C4-2B (cell line): ENCODE results near the gene LAMA2.

Experiments used
- ZFX ChIP-seq: fragments of 450-650 bp; IDR thresholded peaks from 2 replicates; pipeline ENCODE4 v1.6.1; 2017
- TF ChIP-seq, protein P1 (sequence below): fragments of 450-650 bp; conservative IDR thresholded peaks from 2 replicates; pipeline ENCODE4 v1.5.1; 2017; ENCODE audit warnings: mild to moderate bottlenecking

GRCh38 chr6:129235167-129236000 is 352.4 kb downstream of the LAMA2 start:
- TF ChIP-seq, protein P1, sequence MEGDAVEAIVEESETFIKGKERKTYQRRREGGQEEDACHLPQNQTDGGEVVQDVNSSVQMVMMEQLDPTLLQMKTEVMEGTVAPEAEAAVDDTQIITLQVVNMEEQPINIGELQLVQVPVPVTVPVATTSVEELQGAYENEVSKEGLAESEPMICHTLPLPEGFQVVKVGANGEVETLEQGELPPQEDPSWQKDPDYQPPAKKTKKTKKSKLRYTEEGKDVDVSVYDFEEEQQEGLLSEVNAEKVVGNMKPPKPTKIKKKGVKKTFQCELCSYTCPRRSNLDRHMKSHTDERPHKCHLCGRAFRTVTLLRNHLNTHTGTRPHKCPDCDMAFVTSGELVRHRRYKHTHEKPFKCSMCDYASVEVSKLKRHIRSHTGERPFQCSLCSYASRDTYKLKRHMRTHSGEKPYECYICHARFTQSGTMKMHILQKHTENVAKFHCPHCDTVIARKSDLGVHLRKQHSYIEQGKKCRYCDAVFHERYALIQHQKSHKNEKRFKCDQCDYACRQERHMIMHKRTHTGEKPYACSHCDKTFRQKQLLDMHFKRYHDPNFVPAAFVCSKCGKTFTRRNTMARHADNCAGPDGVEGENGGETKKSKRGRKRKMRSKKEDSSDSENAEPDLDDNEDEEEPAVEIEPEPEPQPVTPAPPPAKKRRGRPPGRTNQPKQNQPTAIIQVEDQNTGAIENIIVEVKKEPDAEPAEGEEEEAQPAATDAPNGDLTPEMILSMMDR, result no peak
- no peak for TF ChIP-seq ZFX
